GM21367 (cell line): ENCODE results near the gene SERPING1.

Experiments
- ATAC-seq: cut with Tn5 transposase; IDR thresholded peaks from one replicate; pipeline ENCODE4 v1.9.1; 2021; ENCODE audit not compliant: unreplicated experiment

The SERPING1 gene

DNA sequence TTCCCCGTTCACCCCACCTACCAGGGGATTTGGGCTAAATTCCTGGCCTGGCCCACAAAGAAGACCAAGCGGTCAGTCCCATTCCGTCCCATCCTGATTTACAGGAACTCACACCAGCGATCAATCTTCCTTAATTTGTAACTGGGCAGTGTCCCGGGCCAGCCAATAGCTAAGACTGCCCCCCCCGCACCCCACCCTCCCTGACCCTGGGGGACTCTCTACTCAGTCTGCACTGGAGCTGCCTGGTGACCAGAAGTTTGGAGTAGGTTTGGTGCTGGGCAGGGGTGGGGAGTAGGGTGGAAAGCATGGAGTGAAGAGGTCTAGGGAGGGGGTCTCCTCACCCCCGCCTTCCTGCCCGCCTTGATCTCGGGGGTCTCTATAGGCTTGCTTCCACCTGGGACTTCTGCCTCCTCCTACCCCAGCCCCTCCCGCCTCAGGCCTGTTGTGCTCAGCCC lies at the start of gene SERPING1:
Gene SERPING1, plus strand, starts transcription at position 225 of the 455 bp plus-strand sequence. CDS start 586 bp downstream, outside the sequence.
- no peak for ATAC-seq

DNA sequence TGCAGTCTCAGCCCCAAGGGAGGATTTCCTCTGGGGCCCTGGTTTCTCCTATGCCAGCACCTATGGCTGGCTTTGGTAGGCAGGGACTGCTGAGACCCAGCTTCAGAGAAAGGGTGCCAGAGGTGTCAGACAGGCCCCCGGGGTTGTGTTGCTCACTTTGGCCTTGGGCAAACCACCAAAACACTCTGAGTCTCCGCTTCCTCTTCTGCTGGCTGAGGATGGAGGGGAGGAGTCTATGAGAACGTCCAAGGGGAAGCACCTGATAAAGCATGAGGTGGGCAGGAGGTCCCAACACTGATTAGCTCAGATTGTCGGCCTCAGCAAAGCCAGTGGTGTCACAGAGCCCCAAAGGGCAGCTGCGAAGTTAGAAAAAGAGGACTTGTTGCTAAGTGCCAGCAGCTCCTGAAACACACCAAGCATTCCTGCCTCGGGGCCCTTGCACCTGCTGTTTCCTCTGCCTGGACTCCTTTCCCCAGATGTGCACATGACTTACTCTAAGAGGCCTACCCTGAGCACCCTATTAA lies 49.6 kb upstream of the SERPING1 start:
- peak; percentile 95 for ATAC-seq

DNA sequence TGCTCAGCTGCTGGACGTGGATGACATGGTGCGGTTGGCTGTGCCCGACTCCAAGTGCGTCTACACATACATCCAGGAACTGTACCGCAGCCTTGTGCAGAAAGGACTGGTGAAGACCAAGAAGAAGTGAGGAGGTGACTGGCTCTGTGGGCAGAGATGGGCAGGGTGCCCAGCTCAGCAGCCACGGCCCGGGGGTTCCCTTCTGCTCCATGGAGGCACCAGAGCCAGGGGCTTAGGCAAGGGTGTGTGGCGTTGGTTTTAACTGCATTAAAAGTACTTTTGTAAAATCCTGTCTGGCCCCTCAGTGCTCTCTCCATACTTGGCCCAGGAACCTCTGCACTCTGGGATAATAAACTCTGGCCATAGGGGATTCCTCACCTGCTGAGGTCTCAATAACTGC lies 47.5 kb upstream of the SERPING1 start:
- no peak for ATAC-seq

DNA sequence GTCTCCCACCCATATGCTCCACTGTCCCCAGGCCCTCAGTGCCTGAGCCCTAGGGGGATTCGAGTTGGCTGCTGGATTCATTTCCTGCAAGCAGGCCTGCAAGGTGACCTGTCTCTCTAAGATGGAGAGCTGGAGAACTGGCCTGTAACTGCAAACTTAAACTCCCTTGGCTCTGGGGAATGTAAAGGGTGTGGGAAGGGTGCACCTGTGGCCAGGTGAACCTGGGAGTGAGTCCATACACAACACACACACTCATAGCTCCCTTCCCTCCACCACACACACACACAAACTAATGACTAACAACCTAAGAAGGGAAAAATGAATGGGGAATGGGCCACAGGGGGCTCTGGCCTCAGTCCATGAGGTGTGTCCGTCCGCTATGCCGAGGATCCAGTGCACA lies 45.5 kb upstream of the SERPING1 start:
- ATAC-seq, result no peak

DNA sequence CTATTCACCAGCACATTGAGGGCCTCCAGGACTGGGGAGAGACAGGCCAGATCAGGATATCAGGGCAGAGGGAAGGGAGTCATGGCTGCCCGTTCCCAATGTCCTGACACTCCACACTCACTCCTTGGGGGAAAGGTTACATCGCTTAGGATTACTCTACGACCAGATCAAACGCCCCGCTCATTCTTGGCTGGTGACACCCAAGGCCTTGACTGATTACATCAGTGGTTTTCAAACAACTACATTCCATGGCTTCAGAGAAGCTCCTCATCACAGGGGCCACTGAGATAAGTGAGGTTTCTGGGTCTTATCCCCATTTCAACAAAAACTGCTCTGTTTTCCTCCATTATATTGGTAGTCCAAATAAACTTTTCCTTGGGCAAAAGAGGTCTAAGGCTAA lies 45.0 kb upstream of the SERPING1 start:
- ATAC-seq, result no peak

DNA sequence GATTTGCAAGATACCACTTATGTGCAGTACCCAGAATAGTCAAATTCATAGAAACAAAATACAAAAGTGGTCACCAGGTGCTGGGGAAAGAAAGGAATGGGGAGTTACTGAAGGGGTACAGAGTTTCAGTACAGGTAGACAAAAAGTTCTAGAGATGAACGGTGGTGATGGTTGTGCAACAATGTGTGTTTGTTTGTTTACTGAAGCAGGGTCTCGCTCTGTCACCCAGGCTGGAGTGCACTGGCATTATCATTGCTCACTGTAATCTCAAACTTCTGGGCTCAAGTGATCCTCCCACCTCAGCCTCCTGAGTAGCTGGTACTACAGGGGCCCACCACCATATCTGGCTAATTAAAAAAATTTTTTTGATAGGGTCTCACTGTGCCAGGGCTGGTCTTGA lies 42.1 kb upstream of the SERPING1 start:
- ATAC-seq, result no peak

DNA sequence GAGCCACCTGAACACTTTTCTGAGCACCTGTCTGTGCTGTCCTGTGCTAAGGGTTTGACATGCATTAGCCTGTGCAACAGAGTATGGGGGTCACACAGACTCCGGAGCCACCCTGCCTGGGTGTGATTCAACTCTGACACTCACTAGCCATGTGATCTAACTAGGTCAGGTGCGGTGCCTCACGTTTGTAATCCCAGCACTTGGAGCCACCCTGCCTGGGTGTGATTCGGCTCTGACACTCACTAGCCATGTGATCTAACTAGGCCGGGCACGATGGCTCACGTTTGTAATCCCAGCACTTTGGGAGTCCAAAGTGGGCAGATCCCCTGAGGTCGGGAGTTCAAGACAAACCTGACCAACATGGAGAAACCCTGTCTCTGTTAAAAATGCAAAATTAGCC lies 41.4 kb upstream of the SERPING1 start:
- no peak for ATAC-seq

DNA sequence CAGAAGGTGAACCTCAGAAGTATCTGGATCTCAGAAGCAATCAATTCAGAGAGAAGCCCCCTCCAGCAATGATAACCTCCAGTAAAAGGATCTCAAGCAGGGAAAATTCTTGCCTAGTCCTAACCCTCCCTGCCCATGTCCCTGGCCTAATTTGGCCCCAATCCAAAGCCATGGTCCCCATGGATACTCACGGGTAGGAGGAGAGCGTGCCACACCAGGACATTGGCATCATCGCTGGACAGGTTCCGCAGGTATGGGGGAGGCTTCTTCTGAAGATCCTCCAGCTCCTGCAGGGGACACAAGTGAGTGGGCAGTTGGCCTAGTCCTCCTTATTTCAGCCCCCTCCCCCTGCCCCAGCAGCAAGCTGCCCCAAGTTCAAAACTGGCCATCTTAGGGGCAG lies 37.3 kb upstream of the SERPING1 start:
- ATAC-seq, result no peak

DNA sequence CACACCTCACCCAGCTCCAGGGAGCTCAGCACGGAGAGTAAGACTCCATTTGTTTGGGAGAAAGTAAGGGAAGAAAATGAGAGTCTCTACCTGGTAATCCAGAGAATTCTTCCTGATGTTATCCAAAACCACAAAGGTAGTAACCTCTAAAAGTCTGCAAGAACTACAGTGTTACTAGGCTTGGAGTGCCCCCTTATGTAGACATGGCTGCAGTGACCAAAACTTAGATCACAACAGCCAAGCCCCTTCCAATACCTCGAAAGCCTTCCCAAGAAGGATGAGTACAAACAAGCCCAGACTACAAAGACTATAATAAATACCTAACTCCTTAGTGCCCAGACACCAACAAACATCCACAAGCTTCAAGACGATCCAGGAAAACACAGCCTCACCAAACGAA lies 34.9 kb upstream of the SERPING1 start:
- no peak for ATAC-seq

DNA sequence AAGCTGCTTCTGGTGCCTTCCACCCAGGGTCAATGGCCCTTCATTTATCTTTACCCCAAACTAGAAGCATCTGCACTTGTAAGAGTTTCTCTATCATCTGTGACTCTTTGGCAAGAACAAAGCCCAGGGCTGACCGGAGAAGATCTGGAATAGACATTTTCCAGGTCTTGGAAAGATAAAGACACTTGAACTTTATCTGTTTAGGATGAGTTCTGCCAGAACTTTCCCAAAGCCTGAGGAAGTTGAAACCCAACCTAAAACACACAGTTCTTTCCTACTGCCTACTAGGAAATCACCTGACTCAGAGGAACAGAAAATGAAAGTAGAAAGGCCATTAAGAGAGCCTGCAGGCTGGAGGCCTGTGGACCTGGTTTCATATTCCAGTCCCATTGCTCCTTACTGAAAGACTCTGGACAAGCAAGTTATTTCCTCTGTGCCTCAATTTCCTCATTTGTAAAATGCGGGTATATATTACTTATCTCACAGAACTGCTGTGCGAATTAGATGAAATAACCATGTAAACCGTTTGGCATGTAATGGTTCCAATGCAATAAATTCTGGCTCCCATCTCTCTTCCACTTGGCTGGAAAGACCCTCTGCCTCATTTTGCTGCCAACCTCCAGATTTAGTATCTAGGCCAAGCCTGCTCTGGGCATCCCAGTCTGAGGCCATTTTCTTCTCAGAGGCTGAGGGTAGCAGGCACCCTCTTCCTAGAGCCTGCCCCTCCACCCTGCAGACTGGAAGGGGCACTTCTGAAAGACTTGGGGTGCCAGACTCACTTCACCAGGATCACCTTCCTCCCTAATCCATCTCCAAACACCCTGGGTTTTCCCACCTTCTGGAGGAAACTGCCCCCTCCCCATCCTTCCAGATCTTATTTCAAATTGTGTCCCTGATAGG lies 31.2 kb upstream of the SERPING1 start:
- ATAC-seq, result peak; percentile 53

DNA sequence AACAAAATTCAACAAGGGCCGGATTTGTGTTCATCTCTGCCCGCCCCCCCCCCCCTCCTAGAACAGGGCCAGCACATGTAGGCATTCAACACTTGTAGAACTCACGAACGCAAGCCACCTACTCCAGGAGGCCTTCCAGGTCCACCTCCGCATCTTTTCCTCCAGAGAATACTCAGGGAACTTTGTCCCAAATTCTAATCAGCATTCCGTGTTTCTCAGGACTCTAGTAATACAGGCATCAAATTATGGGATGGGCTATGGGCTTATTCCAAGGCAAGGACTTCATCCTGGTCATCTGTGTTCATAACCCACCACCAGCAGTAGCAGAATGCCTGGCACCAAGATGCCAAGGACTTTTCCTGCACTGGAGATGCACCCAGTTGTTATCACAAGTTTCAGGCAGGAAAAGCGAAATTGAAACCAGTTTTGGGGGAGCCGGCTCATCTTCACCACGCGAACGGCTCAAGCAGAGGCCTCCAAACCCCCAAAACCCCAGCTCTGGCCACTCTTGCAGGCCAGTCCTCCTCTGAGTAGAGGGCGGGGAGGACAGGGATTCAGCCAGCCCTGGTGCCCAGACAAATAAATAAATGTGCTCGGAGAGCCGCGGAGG lies 30.5 kb upstream of the SERPING1 start:
- peak; percentile 2 for ATAC-seq

DNA sequence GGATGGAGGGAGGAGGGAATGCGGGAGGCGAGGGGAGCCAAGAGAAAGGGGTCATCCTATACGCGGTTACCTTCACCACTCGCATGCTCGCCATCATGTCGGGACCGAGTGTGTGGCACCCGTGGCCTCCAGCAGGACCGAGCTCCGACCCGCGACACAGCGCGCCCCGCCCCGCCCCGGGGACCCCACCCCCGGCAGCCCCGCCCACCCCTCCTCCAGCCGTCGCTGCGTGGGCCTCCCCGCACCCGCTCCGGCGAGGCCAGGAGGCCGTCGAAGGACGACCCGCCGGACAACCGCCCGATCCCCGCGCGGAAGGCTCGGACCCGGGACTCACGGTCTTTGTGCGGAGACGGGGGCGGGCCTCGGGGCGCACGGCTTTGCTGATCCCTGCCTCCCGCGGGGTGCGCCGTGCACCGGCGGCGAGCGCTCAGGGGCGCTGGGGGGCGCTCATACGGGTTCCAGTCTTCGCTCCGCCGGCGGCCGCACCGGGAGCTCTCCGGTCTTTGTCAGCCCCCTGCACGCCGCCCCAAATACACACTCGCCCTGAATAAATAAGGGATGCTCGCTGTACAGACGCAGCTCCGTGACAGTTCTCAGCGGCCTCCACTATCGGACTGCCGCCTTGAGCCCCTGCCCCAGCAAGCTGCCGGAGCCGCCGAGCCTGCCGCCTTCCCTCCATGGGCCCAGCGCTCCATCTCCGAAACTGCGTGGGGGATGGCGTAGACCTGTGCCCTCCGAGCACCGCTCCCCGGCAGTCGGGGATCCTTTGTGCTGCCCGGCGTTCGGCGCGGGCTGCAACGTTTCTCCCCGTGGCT lies 29.8 kb upstream of the SERPING1 start, which contains the start of gene UBE2L6:
Gene UBE2L6, minus strand, starts transcription at position 158 of the 815 bp plus-strand sequence. Its CDS starts 61 bp downstream, at position 97.
- ATAC-seq, result peak; percentile 68

DNA sequence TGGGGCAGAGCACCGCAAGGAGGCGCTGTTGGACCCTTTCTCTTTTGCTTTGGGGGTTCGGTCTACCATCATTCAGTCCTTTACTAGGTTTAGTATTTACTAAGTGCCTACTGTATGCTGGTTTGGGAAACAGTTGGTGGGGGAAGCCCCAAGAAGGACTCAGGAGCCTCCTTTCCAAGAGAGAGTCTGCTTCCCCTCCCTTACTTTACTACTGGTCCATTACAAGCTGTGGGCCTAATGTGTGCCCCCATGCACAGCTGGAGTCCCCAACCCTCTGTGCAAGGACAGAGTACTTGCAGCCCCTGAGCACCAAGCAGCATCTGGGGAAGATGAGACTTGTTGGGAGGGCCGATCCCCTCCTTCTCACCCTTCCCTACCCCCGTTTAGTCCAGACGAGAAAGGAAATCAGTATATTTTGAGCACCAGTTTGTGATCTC lies 29.1 kb upstream of the SERPING1 start:
- no peak for ATAC-seq

DNA sequence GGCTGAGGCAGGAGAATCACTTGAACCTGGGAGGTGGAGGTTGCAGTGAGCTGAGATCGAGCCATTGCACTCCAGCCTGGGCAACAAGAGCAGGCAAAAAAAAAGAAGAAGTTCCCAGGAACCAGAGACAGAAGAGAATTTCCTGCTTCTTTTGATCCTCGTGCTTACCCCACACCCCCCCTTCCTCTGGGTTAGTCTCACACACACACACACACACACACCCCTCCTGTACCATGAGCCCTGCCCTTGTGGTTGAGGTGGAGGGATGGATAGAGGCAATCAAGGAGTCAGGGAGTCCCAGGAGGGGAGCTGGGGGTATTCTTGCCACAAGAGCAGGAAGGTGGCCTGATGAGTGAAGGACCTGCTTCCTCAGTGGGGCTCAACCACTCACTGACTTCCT lies 25.9 kb upstream of the SERPING1 start:
- no peak for ATAC-seq

DNA sequence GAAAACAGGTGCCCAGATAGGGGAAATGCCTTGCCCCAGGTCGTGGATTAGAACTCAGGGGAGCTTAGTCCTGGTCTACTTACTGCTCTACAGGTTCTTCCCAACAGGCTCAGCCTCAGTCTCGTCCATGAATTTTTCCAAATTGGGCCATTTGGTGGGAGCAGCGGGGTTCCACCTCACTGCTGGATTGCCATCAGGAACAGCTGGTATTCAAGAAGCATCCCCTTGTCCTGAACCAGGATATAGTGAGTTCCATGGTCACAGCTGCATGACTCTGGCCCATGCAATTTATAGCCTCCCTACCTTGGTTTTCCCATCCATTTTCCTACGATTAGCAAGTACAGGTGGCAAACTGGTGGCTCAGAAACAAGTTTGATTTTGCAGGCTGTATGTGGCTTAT lies 23.4 kb upstream of the SERPING1 start:
- ATAC-seq, result no peak

DNA sequence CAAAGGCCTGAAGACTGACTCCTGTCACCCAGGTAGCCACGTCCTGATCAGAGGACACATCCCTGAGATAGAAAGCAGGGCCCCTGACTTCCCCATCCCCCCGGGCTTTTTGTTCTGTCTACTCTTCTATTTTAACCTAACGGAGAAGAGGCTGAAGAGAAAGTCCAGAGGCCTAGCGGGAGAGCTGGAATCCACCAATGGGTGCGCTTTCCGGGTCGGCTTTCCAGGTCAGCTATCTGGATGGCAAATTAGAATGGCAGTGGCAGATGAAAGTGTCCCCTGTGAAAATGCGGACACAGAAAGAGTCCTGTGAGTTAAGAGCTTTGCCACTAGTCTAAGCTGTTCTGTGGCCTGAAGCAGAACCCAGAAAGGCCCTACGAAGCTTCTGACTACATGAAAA lies 13.1 kb upstream of the SERPING1 start:
- no peak for ATAC-seq

DNA sequence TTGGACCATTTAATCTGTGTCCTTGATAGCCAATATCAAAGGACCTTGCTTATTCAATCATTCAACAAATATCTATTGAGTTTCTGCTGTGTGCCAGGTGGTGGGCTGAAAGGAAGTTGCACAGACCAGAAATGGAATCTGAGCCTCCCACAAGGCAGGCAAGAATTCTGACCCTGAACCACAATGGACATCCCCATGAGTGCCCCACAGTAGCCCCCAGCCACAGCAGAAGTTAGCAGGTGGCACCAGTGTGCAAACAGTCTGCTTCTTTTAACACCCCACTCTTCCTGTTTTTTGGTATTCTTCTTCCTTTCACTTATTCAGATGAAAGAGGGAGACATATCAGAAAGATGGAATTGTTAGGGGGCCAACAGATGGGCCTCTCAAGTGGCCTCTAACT lies 12.2 kb upstream of the SERPING1 start:
- ATAC-seq, result no peak

DNA sequence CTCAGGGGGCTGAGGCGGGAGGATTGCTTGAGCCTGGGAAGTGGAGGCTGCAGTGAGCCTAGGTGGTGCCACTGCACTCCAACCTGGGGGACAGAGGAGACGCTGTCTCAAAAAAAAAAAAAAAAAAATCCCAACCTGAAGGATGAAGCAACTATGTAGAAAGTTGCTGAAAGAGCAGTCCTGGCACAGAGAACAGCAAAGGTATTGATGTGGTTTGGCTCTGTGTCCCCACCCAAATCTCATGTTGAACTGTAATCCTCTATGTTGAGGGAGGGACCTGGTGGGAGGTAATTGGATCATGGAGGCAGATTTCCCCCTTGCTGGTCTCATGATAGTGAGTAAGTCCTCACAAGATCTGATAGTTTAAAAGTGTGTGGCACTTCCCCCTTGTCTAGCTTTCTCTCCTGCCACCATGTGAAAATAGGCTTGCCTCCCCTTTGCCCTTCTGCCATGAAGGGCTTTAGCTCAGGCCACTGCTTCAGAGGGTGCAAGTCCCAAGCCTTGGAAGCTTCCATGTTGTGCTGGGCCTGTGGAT lies 10.7 kb upstream of the SERPING1 start:
- no peak for ATAC-seq

DNA sequence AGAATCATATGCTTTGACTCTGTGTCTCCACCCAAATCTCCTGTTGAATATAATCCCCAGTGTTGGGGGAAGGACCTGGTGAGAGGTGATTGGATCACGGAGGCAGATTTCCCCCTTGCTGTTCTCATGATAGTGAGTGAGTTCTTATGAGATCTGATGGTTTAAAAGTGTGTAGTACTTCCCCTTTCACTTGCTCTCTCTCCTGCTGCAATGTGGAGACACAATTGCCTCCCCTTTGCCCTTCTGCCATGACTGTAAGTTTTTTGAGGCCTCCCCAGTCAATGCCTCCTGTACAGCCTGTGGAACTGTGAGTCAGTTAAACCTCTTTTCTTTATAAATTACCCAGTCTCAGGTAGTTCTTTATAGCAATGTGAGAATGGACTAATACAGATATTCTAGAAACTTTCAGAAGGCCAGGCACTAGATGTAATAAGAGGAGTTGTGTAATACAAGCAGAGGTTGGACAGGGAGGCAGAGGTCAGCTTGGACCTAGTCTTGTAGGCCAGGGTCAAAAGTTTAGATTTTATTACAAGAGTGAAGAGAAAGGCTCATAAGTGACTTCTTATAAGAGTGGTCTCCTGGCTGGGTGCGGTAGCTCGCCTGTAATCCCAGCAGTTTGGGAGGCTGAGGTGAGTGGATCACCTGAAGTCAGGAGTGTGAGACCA lies 9.3 kb upstream of the SERPING1 start:
- no peak for ATAC-seq

DNA sequence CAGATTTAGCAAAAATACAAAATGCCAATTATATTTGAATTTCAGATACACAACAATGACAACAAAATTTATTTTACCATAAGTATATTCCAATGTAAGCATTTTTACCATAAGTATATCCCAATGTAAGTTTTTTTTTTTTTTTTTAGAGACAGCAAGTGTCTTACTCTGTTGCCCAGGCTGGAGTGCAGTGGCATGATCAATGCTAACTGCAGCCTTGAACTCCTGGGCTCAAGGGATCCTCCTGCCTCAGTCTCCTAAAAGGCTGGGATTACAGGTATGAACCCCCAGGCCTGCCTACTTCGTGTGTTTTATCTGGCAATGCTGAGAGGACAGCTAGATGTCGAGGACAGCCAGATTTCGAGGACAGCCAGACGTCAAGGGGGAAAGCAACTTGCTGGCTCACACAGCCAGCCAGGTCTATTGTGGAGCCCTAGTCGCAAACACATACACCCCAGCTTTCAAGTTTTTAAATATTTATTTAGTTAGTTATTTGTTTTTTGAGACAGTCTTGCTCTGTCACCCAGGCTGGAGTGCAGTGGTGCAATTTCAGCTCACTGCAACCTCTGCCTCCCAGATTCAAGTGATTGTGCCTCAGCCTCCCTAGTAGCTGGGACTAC lies 1.1 kb upstream of the SERPING1 start:
- no peak for ATAC-seq
